ENCODE measurements around the gene DALRD3. TPM values are rescaled to one million over a fixed set of nuclear protein-coding genes. Genes with fewer than 3 reads are reported as not detected.

DALRD3 gene
- total RNA-seq, 2 donors from 2014 or later, result 40.8 to 41.9 TPM

DNA sequence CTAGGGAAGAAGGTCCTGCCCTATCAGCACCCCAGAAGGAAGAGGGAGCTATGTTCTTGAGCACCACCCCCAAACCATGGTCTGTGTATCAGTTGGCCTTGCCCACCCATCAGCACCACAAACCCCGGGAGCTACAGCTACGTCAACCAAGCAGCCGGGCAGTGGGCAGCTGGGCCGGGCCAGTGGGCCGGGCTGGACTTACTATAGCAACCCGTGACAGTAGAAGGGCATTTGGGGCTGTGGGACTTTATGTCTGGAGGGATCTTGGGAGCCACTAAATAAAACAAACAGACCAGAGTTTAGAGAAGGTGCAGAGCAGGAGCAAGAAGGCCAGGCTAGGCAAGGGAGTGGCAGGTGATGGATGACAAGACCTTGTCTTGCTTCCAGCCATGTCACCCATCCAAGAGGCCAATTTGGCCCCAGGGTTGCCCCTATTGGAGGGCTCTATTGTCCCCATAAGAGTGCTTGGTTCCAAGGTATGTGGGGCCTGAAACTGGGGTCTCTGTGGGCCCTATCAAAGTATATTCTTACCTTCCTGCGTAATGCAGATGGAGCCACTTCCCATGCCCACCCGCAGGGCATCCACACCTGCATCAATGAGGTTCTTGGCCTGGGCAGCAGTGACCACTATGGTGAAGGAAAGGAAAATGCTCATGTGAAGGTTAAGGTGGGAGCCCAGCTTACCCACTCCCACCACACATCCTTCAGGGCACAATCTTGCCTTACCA, 7.6 kb upstream of the DALRD3 start:
- 96 to 100% methylated on average over 1 to 8 of the region's 8 CpGs for WGBS, 2 experiments (ENCODE audit: insufficient coverage in 1 of 2, insufficient read length in 1 of 2)
- H3K27me3 ChIP-seq (ENCODE audit: control insufficient read depth, insufficient read depth, low read length, poor library complexity, severe bottlenecking), result no peaks in the 10 kb centered on the region
- no peaks in the 10 kb centered on the region for H3K9me3 ChIP-seq (ENCODE audit: control insufficient read depth, low read length)
- no peak overlapping the region for H3K27ac ChIP-seq (ENCODE audit: low read depth, low read length)
- no peaks in the 10 kb centered on the region for H3K27me3 Mint-ChIP-seq (ENCODE audit: insufficient read depth)
- no peak for TF ChIP-seq CTCF (conservative IDR thresholded peaks at IDR 0.05)
- H3K4me3 Mint-ChIP-seq, result no peak overlapping the region
- H3K36me3 ChIP-seq (ENCODE audit: control insufficient read depth, insufficient read depth, low read length), result peaks cover 66% of the 10 kb centered on the region
- H3K9me3 Mint-ChIP-seq, result no peaks in the 10 kb centered on the region
- no peak overlapping the region for H3K9ac ChIP-seq (ENCODE audit: extremely low read depth, low read length, poor library complexity, severe bottlenecking)
- no peak for DNase-seq
- peaks cover 20% of the 10 kb centered on the region for H3K4me1 Mint-ChIP-seq
- no peak overlapping the region for H3K27ac Mint-ChIP-seq
- H3K4me1 ChIP-seq (ENCODE audit: control insufficient read depth, insufficient read depth, low read length), result peaks cover 6% of the 10 kb centered on the region
- H3K4me3 ChIP-seq (ENCODE audit: low read length), result no peak overlapping the region
- H3K36me3 Mint-ChIP-seq (ENCODE audit: low read depth), result peaks cover 58% of the 10 kb centered on the region

- no peak for TF ChIP-seq CTCF (conservative IDR thresholded peaks at IDR 0.05)
- H3K4me1 Mint-ChIP-seq, result peaks cover 20% of the 10 kb centered on the region
- H3K4me1 ChIP-seq (ENCODE audit: control insufficient read depth, insufficient read depth, low read length), result peaks cover 6% of the 10 kb centered on the region
- no peak overlapping the region for H3K9ac ChIP-seq (ENCODE audit: extremely low read depth, low read length, poor library complexity, severe bottlenecking)
- no peaks in the 10 kb centered on the region for H3K27me3 ChIP-seq (ENCODE audit: control insufficient read depth, insufficient read depth, low read length, poor library complexity, severe bottlenecking)
- H3K36me3 ChIP-seq (ENCODE audit: control insufficient read depth, insufficient read depth, low read length), result peaks cover 61% of the 10 kb centered on the region
- H3K27ac ChIP-seq (ENCODE audit: low read depth, low read length), result no peak overlapping the region
- no peak overlapping the region for H3K4me3 ChIP-seq (ENCODE audit: low read length)
- H3K4me3 Mint-ChIP-seq, result no peak overlapping the region
- no peak overlapping the region for H3K27ac Mint-ChIP-seq
- peaks cover 54% of the 10 kb centered on the region for H3K36me3 Mint-ChIP-seq (ENCODE audit: low read depth)
- no peaks in the 10 kb centered on the region for H3K27me3 Mint-ChIP-seq (ENCODE audit: insufficient read depth)
- DNase-seq, result no peak
- no peaks in the 10 kb centered on the region for H3K9me3 Mint-ChIP-seq
- WGBS, 2 experiments (ENCODE audit: insufficient coverage in 1 of 2, insufficient read length in 1 of 2), result 96 to 97% methylated on average over 11 to 13 of the region's 13 CpGs
- no peaks in the 10 kb centered on the region for H3K9me3 ChIP-seq (ENCODE audit: control insufficient read depth, low read length)
These were observed 6.8 kb upstream of the DALRD3 start for GRCh38 chr3:49025005-49025792.

DNA sequence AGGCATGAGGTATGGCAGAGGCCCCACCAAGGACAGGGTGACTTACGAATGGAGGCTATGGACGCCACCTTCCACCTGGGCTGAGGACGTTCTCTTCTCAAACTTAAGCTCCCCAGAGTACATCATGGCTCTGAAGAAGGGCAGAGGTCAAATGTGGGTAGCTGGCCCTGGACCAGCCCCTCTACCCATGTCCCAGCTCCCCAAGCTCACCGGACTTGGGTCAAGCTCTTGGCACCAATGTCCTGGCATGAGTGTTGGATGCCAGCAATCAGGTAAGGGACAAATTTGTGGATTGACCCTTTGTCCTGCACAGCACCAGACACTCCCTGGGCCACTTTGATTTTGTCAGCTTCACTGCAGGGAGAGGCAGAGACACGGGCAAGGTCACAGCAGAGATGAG, 6.1 kb upstream of the DALRD3 start:
- no peak overlapping the region for H3K27ac Mint-ChIP-seq
- Histone ChIP-seq H3K4me3 (ENCODE audit: low read length) (no peak overlapping the region), H3K9me3 (ENCODE audit: control insufficient read depth, low read length) (no peaks in the 10 kb centered on the region), H3K27ac (ENCODE audit: low read depth, low read length) (no peak overlapping the region), H3K9ac (ENCODE audit: extremely low read depth, low read length, poor library complexity, severe bottlenecking) (no peak overlapping the region), H3K27me3 (ENCODE audit: control insufficient read depth, insufficient read depth, low read length, poor library complexity, severe bottlenecking) (no peaks in the 10 kb centered on the region), H3K4me1 (ENCODE audit: control insufficient read depth, insufficient read depth, low read length) (peaks cover 6% of the 10 kb centered on the region), H3K36me3 (ENCODE audit: control insufficient read depth, insufficient read depth, low read length) (peaks cover 54% of the 10 kb centered on the region)
- H3K4me1 Mint-ChIP-seq, result peaks cover 19% of the 10 kb centered on the region
- H3K27me3 Mint-ChIP-seq (ENCODE audit: insufficient read depth), result no peaks in the 10 kb centered on the region
- DNase-seq, result no peak
- no peak overlapping the region for H3K4me3 Mint-ChIP-seq
- no peaks in the 10 kb centered on the region for H3K9me3 Mint-ChIP-seq
- 93 to 97% methylated on average over 3 to 5 of the region's 5 CpGs for WGBS, 2 experiments (ENCODE audit: insufficient coverage in 1 of 2, insufficient read length in 1 of 2)
- peaks cover 51% of the 10 kb centered on the region for H3K36me3 Mint-ChIP-seq (ENCODE audit: low read depth)
- TF ChIP-seq CTCF (conservative IDR thresholded peaks at IDR 0.05), result no peak

Data from endodermal cell (in vitro differentiated cells).